ENCODE measurements around the gene CYP2U1.

DNA sequence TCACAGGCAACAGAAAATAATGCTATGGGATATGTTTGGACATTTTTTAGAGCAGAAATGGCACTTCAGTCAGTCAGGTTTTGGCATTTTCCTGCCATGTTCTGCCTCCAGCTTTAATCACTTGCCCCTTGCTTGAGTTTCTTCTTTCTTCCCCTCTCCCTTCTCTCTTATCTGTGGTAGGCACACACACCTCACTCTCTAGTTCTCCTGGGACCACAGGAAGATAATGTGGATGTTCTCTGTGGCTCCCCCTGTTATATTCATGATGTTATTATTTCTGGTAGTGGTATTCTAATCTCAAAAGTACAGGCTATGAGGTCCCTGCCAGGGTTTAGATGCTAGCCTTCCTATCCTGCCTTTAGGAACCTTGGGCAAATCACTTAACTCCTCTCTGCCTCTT is 63.5 kb downstream of the CYP2U1 start:
- TF ChIP-seq POLR2A (IDR thresholded peaks at IDR 0.05; ENCODE audit: low read depth, low read length), result no peak
- TF ChIP-seq POLR2AphosphoS5 (IDR thresholded peaks at IDR 0.05; ENCODE audit: low read depth, low read length), result no peak
- TF ChIP-seq PAX5 (IDR thresholded peaks at IDR 0.05; ENCODE audit: insufficient read depth, low read length, severe bottlenecking), result no peak

All from GM12891 (cell line).